IPS-18a (cell line): ENCODE measurements around the gene SLC16A2.

Source experiments
- H3K27ac ChIP-seq: one replicate; pipeline ENCODE4 v1.5.1; 2013; ENCODE audit warnings: low read length
- H3K27me3 ChIP-seq: one replicate; pipeline ENCODE4 v1.6.1; 2013; ENCODE audit warnings: mild to moderate bottlenecking, low read length; ENCODE audit not compliant: control insufficient read depth, insufficient read depth
- H3K36me3 ChIP-seq: one replicate; pipeline ENCODE4 v1.6.1; 2013; ENCODE audit warnings: low read depth, low read length; ENCODE audit not compliant: control insufficient read depth
- H3K4me1 ChIP-seq: one replicate; pipeline ENCODE4 v1.6.1; 2013; ENCODE audit warnings: low read depth, low read length; ENCODE audit not compliant: control insufficient read depth
- H3K4me3 ChIP-seq: one replicate; pipeline ENCODE4 v1.5.1; 2013; ENCODE audit warnings: low read length
- H3K9ac ChIP-seq: one replicate; pipeline ENCODE4 v1.6.1; 2013; ENCODE audit warnings: mild to moderate bottlenecking, low read length, moderate library complexity
- H3K9me3 ChIP-seq: one replicate; pipeline ENCODE4 v1.6.1; 2013; ENCODE audit warnings: low read depth, low read length; ENCODE audit not compliant: control insufficient read depth

SLC16A2 gene

DNA sequence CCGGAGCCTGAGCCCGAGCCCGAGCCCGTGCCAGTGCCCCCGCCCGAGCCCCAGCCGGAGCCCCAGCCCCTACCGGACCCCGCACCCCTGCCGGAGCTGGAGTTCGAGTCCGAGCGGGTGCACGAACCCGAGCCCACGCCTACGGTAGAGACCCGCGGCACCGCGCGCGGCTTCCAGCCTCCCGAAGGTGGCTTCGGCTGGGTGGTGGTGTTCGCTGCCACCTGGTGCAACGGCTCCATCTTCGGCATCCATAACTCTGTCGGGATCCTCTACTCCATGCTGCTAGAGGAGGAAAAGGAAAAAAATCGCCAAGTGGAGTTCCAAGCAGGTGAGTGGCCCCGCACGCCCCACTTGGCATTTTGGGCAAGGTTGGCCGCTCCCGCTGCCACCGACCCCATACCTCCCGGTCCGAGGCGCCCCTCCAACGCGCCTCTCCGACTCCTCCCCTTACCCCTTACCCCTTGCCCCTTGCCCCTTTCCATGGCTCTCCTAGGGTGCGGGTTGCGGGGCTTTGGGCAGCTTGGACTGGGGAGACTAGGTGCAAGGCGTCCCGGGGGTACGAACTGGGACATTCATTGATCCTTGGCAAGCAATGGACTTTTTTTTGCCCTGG, 553 bp downstream of the SLC16A2 start:
- no peak overlapping the region for H3K27ac ChIP-seq
- peak overlapping the region; percentile 56 for H3K9ac ChIP-seq
- H3K27me3 ChIP-seq, result no peaks in the 10 kb centered on the region

DNA sequence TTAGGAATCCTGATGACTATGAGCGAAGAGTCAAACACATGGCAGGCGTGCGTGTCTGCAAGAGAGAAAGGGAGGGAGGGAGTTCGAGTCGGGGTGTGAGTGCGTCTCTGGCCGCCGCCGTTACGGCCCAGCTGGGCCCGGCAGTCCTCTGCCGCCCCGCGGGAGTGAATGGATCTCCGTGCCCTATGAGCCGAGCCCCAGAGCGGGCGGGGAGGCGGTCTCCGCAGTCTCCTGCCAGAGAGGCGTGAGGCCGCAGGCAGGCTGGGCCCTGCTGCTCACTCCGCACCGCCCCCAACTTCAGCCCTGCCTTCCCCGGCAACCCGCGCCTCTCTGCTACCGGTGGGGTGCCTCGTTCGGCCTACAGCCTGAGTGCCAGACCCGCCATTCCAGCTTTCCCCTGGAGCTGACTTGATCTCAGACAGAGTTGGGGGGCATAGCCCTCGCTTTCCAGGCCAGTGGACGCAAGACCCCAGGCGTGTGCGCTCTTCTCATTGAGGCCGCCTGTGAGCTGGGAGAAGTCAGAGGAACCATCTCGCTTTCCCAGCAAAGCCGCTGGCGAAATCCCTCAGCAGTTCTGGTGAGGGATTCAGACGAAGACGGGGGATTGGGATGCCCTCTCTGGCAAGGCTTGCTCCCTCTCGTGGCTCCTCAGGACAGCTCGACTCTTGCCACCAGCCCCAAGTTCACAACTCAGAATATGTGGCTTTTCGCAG, 1.4 kb downstream of the SLC16A2 start:
- H3K9ac ChIP-seq, result peak overlapping the region; percentile 56
- H3K27ac ChIP-seq, result no peak overlapping the region
- no peaks in the 10 kb centered on the region for H3K27me3 ChIP-seq

More for the DNA sequence above, 553 bp downstream of the SLC16A2 start:
- H3K9me3 ChIP-seq, result peaks cover 5% of the 10 kb centered on the region
- peak overlapping the region; percentile 67 for H3K4me3 ChIP-seq
- H3K4me1 ChIP-seq, result peaks cover 11% of the 10 kb centered on the region
- H3K36me3 ChIP-seq, result no peaks in the 10 kb centered on the region

DNA sequence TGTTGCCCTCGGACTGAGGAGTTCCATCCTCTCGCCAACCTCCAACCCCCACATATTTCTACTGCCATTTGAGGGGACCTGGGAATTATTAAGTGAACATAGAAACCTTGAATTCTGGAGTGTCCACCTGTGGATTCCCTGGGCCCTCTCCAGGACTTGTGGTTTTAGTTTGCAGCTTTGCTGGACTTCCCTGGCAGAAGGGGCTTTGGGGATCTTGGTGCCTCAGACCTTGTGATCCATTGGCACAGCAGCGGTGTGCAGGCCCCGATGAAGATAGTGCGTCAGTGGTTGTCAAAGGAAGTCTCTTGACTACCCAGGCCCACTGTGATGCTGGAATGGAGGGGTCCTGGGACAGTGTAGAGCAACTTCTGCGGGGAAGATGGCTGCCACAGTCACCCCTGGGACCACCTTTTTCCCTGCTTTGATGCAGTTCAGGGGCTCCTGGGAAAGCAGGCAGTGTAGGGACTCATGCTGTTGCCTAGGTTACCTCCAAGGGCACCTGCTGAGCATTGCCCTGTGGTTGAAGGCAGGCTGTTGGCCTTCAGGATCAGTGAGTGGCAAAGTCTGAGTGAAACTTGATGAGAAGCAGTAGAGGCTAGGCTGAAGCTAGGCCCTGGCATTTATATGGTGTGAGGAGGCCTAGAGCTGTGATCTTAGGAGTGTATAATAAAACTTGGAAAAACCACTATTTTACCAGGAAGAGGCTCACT, 2.2 kb downstream of the SLC16A2 start:
- H3K4me3 ChIP-seq, result peak overlapping the region; percentile 67
- H3K9me3 ChIP-seq, result peaks cover 5% of the 10 kb centered on the region
- H3K27me3 ChIP-seq, result no peaks in the 10 kb centered on the region
- H3K27ac ChIP-seq, result no peak overlapping the region
- no peaks in the 10 kb centered on the region for H3K36me3 ChIP-seq
- peaks cover 11% of the 10 kb centered on the region for H3K4me1 ChIP-seq
- H3K9ac ChIP-seq, result peak overlapping the region; percentile 56

More for the DNA sequence above, 1.4 kb downstream of the SLC16A2 start:
- H3K4me1 ChIP-seq, result peaks cover 11% of the 10 kb centered on the region
- no peaks in the 10 kb centered on the region for H3K36me3 ChIP-seq
- H3K4me3 ChIP-seq, result peak overlapping the region; percentile 67
- H3K9me3 ChIP-seq, result peaks cover 5% of the 10 kb centered on the region

DNA sequence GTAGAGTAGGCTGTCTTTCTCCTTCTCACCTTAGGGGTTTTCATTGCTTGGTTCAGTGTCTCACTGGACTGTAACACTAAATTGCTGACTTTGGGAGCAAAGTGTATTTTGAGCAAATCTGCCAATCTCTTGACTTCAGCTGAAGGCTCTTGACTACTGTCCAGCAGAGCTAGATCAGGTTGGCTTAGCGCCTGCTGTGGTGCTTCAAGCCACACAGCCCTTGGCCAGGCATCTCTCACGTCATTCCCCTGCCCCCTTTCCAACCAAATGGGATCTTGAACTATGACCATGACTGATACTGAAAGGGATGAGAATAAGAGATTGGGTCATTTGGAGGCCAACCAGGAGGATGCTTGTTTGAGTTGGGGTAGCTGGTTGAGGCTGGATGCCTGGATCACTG, 4.8 kb downstream of the SLC16A2 start:
- Histone ChIP-seq H3K9me3 (peaks cover 5% of the 10 kb centered on the region), H3K27ac (no peak overlapping the region), H3K4me1 (peaks cover 7% of the 10 kb centered on the region), H3K27me3 (no peaks in the 10 kb centered on the region), H3K4me3 (no peak overlapping the region), H3K36me3 (no peaks in the 10 kb centered on the region), H3K9ac (no peak overlapping the region)

DNA sequence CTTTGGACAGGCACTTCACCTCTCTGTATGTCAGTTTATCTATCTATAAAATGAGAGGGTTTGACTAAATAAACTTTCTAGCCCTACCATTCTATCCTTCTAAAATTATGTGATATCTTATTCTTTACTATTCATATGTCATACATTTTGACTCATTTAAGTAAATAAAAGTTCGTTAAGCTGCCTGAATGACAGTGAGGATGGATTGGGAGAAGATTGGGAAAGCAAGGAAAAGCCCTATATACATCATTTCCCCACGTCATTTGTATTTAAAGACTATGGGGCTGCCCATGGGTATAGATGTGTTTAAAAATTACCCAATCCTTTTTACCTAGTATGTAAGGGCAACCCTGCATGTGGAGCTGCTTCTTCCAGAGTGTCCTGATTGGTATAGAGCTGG, 5.3 kb downstream of the SLC16A2 start:
- H3K36me3 ChIP-seq, result no peaks in the 10 kb centered on the region
- peaks cover 11% of the 10 kb centered on the region for H3K4me1 ChIP-seq
- H3K27me3 ChIP-seq, result no peaks in the 10 kb centered on the region
- no peak overlapping the region for H3K27ac ChIP-seq
- peaks cover 5% of the 10 kb centered on the region for H3K9me3 ChIP-seq
- H3K4me3 ChIP-seq, result no peak overlapping the region
- no peak overlapping the region for H3K9ac ChIP-seq

DNA sequence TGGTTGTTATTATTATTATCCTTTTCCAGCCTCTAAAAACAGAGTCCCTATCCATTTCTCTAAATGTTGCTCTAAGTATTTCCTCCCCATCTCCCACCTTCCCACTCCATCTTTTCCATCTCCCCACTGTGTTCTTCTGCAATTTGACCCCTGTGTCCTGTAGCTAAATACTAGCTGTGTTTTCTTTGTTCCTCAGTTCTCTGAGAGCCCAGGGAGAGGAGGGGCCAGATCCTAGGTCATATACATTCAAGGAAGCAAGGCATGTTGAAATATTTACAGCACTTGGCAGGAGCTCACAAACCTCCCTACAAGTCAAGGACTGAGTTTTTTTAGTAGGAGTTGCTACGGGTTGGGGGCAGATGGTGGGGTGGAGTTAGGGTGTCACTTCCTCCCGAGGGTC, 10.5 kb downstream of the SLC16A2 start:
- Histone ChIP-seq H3K9me3 (no peaks in the 10 kb centered on the region), H3K36me3 (no peaks in the 10 kb centered on the region), H3K27ac (no peak overlapping the region), H3K9ac (no peak overlapping the region), H3K4me3 (no peak overlapping the region), H3K27me3 (no peaks in the 10 kb centered on the region), H3K4me1 (peaks cover 16% of the 10 kb centered on the region)

DNA sequence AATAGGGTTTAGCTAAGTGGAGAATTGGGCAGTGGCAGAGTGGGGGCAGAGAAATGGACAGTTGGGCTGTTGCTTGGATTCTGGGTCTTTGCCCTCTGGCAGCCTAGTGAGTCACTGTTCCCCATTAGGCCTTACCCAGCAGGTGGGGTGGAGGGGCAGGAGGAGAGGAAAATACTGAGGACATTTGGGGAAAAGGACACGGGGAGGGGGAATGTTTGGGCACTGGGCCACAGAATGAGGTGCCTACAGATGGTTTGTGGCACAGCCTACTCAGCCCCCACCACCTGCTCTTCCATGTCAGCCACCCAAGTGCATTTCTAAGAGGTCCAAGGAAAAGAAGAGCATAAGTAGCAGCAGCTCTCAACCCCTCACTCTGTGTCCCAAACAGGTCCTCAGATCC, 13.0 kb downstream of the SLC16A2 start:
- no peaks in the 10 kb centered on the region for H3K27me3 ChIP-seq
- H3K4me3 ChIP-seq, result no peak overlapping the region
- H3K36me3 ChIP-seq, result no peaks in the 10 kb centered on the region
- no peak overlapping the region for H3K9ac ChIP-seq
- H3K9me3 ChIP-seq, result peaks cover 4% of the 10 kb centered on the region
- H3K4me1 ChIP-seq, result peaks cover 16% of the 10 kb centered on the region
- no peak overlapping the region for H3K27ac ChIP-seq

DNA sequence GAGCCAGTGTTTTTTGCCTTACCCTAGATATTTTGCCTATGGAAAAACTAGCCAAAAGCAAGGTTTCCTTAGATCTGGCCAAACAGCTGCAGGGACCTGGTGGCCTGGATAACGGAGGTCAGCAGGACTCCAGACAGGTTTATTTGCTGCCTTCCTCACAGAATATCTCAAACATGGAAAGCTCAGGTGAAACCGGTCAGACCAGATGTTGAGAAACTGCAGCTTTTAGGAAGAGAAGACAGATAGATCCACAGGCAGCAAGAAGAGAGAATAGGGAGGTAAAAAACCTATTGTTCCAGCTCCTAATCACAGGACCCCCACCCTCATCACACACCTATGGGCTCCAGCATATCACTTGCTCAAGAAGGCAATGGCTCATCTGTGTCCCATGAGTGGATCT, 16.2 kb downstream of the SLC16A2 start:
- no peak overlapping the region for H3K4me3 ChIP-seq
- no peak overlapping the region for H3K27ac ChIP-seq
- H3K27me3 ChIP-seq, result no peaks in the 10 kb centered on the region
- H3K9me3 ChIP-seq, result peaks cover 4% of the 10 kb centered on the region
- no peak overlapping the region for H3K9ac ChIP-seq
- no peaks in the 10 kb centered on the region for H3K36me3 ChIP-seq
- peaks cover 3% of the 10 kb centered on the region for H3K4me1 ChIP-seq

DNA sequence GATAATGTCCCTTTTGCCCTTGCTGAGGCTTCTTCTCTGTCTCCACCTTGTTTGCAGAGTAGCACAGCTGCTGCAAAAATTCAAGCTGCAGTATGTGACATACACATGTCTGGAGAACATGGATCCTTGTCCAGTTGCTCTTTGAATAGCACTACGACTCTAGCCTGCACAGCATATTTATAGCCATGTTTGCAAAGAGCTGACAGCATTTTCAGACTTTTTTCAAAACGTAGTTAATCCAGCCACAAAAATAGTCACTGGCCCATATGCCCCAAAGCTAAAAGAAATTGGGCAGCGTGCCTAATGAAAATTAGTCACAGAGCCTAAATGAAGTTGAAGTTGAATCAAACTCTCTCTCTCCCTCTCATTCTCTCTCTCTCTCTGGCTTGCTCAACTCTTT, 17.5 kb downstream of the SLC16A2 start:
- Histone ChIP-seq H3K27me3 (no peaks in the 10 kb centered on the region), H3K9ac (no peak overlapping the region), H3K4me3 (no peak overlapping the region), H3K27ac (no peak overlapping the region), H3K36me3 (no peaks in the 10 kb centered on the region), H3K4me1 (no peaks in the 10 kb centered on the region), H3K9me3 (peaks cover 4% of the 10 kb centered on the region)

DNA sequence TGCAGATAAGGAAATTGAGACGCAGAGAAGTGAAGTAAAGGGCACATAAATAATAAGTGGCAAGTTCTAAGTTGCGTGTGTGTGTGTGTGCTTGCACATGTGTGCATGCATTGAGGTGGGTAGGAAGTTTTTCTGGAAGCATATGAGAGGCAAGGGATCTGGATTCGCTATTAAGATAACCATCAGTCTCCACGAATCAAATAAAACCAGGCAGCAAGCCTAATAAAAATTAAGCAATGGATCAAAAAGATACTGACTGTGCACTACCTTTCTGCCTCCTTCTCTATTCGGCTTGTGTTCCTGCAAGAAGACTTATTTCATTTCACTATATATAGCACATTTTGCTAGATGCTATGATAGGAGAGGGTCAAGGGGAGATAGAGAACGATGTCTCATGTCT, 23.8 kb downstream of the SLC16A2 start:
- no peak overlapping the region for H3K4me3 ChIP-seq
- H3K27me3 ChIP-seq, result no peaks in the 10 kb centered on the region
- H3K27ac ChIP-seq, result no peak overlapping the region
- H3K9ac ChIP-seq, result no peak overlapping the region
- no peaks in the 10 kb centered on the region for H3K36me3 ChIP-seq
- H3K4me1 ChIP-seq, result no peaks in the 10 kb centered on the region
- no peaks in the 10 kb centered on the region for H3K9me3 ChIP-seq

DNA sequence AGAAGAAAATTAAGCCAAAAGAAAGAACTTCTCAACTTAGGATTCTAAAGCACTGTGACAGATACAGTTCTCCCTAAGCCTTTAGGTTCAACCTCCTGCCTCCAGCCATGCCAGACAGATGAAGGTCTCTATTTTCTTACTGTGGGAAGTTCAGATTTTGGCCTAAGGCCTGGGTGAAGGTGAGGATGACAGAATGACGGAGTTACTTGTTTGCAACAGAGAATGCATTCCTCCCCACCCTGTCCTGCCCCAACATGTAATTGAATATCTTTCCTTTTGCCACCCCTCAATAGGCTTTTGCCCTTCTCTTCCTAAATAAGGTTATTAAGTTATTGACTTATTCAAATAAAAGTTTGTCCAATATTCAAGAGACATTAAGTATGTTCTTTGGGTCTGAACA, 25.6 kb downstream of the SLC16A2 start:
- Histone ChIP-seq H3K9ac (no peak overlapping the region), H3K4me1 (no peaks in the 10 kb centered on the region), H3K27me3 (no peaks in the 10 kb centered on the region), H3K9me3 (no peaks in the 10 kb centered on the region), H3K36me3 (no peaks in the 10 kb centered on the region), H3K27ac (no peak overlapping the region), H3K4me3 (no peak overlapping the region)
